ENCODE data around the gene CNPY3.
"Not testable (repeated sequence)": the region's sequence is repeated elsewhere in the genome, so short reads cannot be mapped to it uniquely, and the experiment has no call there.

Gene CNPY3

GRCh38 chr6:42932412-42932811, 3.1 kb downstream of the CNPY3 start:
- Mint-ChIP-seq H3K9me3 (no peaks in the 10 kb centered on the region), H3K4me3 (peak overlapping the region; percentile 55), H3K27me3 (no peaks in the 10 kb centered on the region), H3K36me3 (peaks cover 57% of the 10 kb centered on the region), H3K4me1 (peaks cover 41% of the 10 kb centered on the region), H3K27ac (no peak overlapping the region)
- CTCF ChIA-PET, result interaction anchor here (0.7 kb wide), 1 partner anchor 589 kb away, joined by 3 read pairs; no protein-coding TSS in a partner anchor
- no peak for DNase-seq

GRCh38 chr6:42933205-42933604, 3.9 kb downstream of the CNPY3 start:
- peaks cover 64% of the 10 kb centered on the region for H3K36me3 Mint-ChIP-seq
- CTCF ChIA-PET, result no interaction called here
- H3K4me3 Mint-ChIP-seq, result no peak overlapping the region

GRCh38 chr6:42935322-42935721, 6.0 kb downstream of the CNPY3 start:
- H3K27ac Mint-ChIP-seq, result no peak overlapping the region
- H3K9me3 Mint-ChIP-seq, result no peaks in the 10 kb centered on the region
- no peak for DNase-seq
- H3K4me3 Mint-ChIP-seq, result no peak overlapping the region
- peaks cover 60% of the 10 kb centered on the region for H3K36me3 Mint-ChIP-seq
- peaks cover 30% of the 10 kb centered on the region for H3K4me1 Mint-ChIP-seq
- no peaks in the 10 kb centered on the region for H3K27me3 Mint-ChIP-seq
- CTCF ChIA-PET, result interaction anchor here (0.7 kb wide), 1 partner anchor 209 kb away, joined by 3 read pairs; no protein-coding TSS in a partner anchor

More at GRCh38 chr6:42933205-42933604, 3.9 kb downstream of the CNPY3 start:
- Mint-ChIP-seq H3K27me3 (no peaks in the 10 kb centered on the region), H3K4me1 (peaks cover 38% of the 10 kb centered on the region), H3K27ac (no peak overlapping the region), H3K9me3 (no peaks in the 10 kb centered on the region)
- DNase-seq, result no peak

- H3K4me1 Mint-ChIP-seq, result peaks cover 19% of the 10 kb centered on the region
- H3K4me3 Mint-ChIP-seq, result no peak overlapping the region
- H3K27ac Mint-ChIP-seq, result no peak overlapping the region
- DNase-seq, result no peak
- no peaks in the 10 kb centered on the region for H3K9me3 Mint-ChIP-seq
- H3K27me3 Mint-ChIP-seq, result no peaks in the 10 kb centered on the region
- H3K36me3 Mint-ChIP-seq, result peaks cover 56% of the 10 kb centered on the region
- CTCF ChIA-PET, result interaction anchor here (0.6 kb wide), 1 partner anchor 193 kb away, joined by 4 read pairs; no protein-coding TSS in a partner anchor
Measured at GRCh38 chr6:42936398-42936797, 7.1 kb downstream of the CNPY3 start.

GRCh38 chr6:42937548-42938427, 8.5 kb downstream of the CNPY3 start:
- no peak overlapping the region for H3K27ac Mint-ChIP-seq
- H3K27me3 Mint-ChIP-seq, result no peaks in the 10 kb centered on the region
- peaks cover 7% of the 10 kb centered on the region for H3K4me1 Mint-ChIP-seq
- CTCF ChIA-PET, result no interaction called here
- H3K9me3 Mint-ChIP-seq, result no peaks in the 10 kb centered on the region
- peaks cover 48% of the 10 kb centered on the region for H3K36me3 Mint-ChIP-seq
- no peak for DNase-seq
- H3K4me3 Mint-ChIP-seq, result no peak overlapping the region

GRCh38 chr6:42938428-42938796, 9.1 kb downstream of the CNPY3 start:
- DNase-seq, result no peak
- no peak overlapping the region for H3K4me3 Mint-ChIP-seq
- CTCF ChIA-PET, result no interaction called here
- peaks cover 44% of the 10 kb centered on the region for H3K36me3 Mint-ChIP-seq
- H3K4me1 Mint-ChIP-seq, result peaks cover under 1% of the 10 kb centered on the region
- H3K9me3 Mint-ChIP-seq, result no peaks in the 10 kb centered on the region
- no peaks in the 10 kb centered on the region for H3K27me3 Mint-ChIP-seq
- no peak overlapping the region for H3K27ac Mint-ChIP-seq

GRCh38 chr6:42938987-42939809, 9.9 kb downstream of the CNPY3 start:
- no peaks in the 10 kb centered on the region for H3K9me3 Mint-ChIP-seq
- peaks cover 44% of the 10 kb centered on the region for H3K36me3 Mint-ChIP-seq
- no peak overlapping the region for H3K27ac Mint-ChIP-seq
- no peaks in the 10 kb centered on the region for H3K4me1 Mint-ChIP-seq
- CTCF ChIA-PET, result interaction anchor here (1.0 kb wide), 1 partner anchor 205 kb away, joined by 3 read pairs; no protein-coding TSS in a partner anchor
- no peak for DNase-seq
- H3K4me3 Mint-ChIP-seq, result no peak overlapping the region
- no peaks in the 10 kb centered on the region for H3K27me3 Mint-ChIP-seq

- H3K27ac Mint-ChIP-seq, result no peak overlapping the region
- H3K9me3 Mint-ChIP-seq, result no peaks in the 10 kb centered on the region
- peaks cover 45% of the 10 kb centered on the region for H3K36me3 Mint-ChIP-seq
- CTCF ChIA-PET, result interaction anchor here (1.0 kb wide), 1 partner anchor 204 kb away, joined by 3 read pairs; no protein-coding TSS in a partner anchor
- no peak overlapping the region for H3K4me3 Mint-ChIP-seq
- DNase-seq, result no peak
- no peaks in the 10 kb centered on the region for H3K4me1 Mint-ChIP-seq
- no peaks in the 10 kb centered on the region for H3K27me3 Mint-ChIP-seq
Measured at GRCh38 chr6:42939810-42940167, 10.5 kb downstream of the CNPY3 start.

- H3K4me3 Mint-ChIP-seq, result no peak overlapping the region
- CTCF ChIA-PET, result no interaction called here
- no peak for DNase-seq
- H3K27me3 Mint-ChIP-seq, result no peaks in the 10 kb centered on the region
- no peaks in the 10 kb centered on the region for H3K4me1 Mint-ChIP-seq
- no peaks in the 10 kb centered on the region for H3K9me3 Mint-ChIP-seq
- peaks cover 43% of the 10 kb centered on the region for H3K36me3 Mint-ChIP-seq
- peak overlapping the region; percentile 69 for H3K27ac Mint-ChIP-seq
Measured at GRCh38 chr6:42940493-42941045, 11.3 kb downstream of the CNPY3 start.

GRCh38 chr6:42941356-42941755, 12.1 kb downstream of the CNPY3 start:
- H3K36me3 Mint-ChIP-seq, result peaks cover 35% of the 10 kb centered on the region
- DNase-seq, H3K9me3 Mint-ChIP-seq, H3K4me1 Mint-ChIP-seq, H3K4me3 Mint-ChIP-seq, H3K27me3 Mint-ChIP-seq, H3K27ac Mint-ChIP-seq, CTCF ChIA-PET: not testable (repeated sequence)

- peaks cover 27% of the 10 kb centered on the region for H3K36me3 Mint-ChIP-seq
Measured at GRCh38 chr6:42942444-42942843, 13.2 kb downstream of the CNPY3 start.

GRCh38 chr6:42947950-42948349, 18.7 kb downstream of the CNPY3 start:
- H3K36me3 Mint-ChIP-seq, result peaks cover 9% of the 10 kb centered on the region
- CTCF ChIA-PET, result no interaction called here
- H3K4me1 Mint-ChIP-seq, result no peaks in the 10 kb centered on the region
- H3K4me3 Mint-ChIP-seq, result no peak overlapping the region
- no peak overlapping the region for H3K27ac Mint-ChIP-seq
- DNase-seq, result no peak
- no peaks in the 10 kb centered on the region for H3K27me3 Mint-ChIP-seq
- no peaks in the 10 kb centered on the region for H3K9me3 Mint-ChIP-seq

More at GRCh38 chr6:42942444-42942843, 13.2 kb downstream of the CNPY3 start:
- Mint-ChIP-seq H3K27me3 (no peaks in the 10 kb centered on the region), H3K4me1 (no peaks in the 10 kb centered on the region), H3K27ac (no peak overlapping the region), H3K4me3 (no peak overlapping the region), H3K9me3 (no peaks in the 10 kb centered on the region)
- CTCF ChIA-PET, result no interaction called here
- no peak for DNase-seq

- no peaks in the 10 kb centered on the region for H3K27me3 Mint-ChIP-seq
- no peaks in the 10 kb centered on the region for H3K4me1 Mint-ChIP-seq
Measured at GRCh38 chr6:42952389-42952788, 23.1 kb downstream of the CNPY3 start.

GRCh38 chr6:42954405-42954804, 25.1 kb downstream of the CNPY3 start:
- H3K4me3 Mint-ChIP-seq, H3K36me3 Mint-ChIP-seq, H3K9me3 Mint-ChIP-seq, H3K4me1 Mint-ChIP-seq, DNase-seq, H3K27ac Mint-ChIP-seq, H3K27me3 Mint-ChIP-seq: not testable (repeated sequence)
- CTCF ChIA-PET, result interaction anchor here (1.2 kb wide), 1 partner anchor 10 kb away, joined by 3 read pairs; no protein-coding TSS in a partner anchor

More at GRCh38 chr6:42952389-42952788, 23.1 kb downstream of the CNPY3 start:
- CTCF ChIA-PET, result interaction anchor here (0.9 to 1.0 kb wide), 2 partner anchors 23 to 35 kb away, joined by 3 read pairs; partner anchors contain the start of gene CNPY3
- Mint-ChIP-seq H3K9me3 (no peaks in the 10 kb centered on the region), H3K4me3 (no peak overlapping the region), H3K27ac (peak overlapping the region; percentile 8), H3K36me3 (no peaks in the 10 kb centered on the region)
- no peak for DNase-seq

Measured in activated naive CD4-positive, alpha-beta T cell treated with anti-CD3 and anti-CD28 coated beads, Interleukin-2, amount 10 ng/mL, durations not matched to agents 7 days and 5 days (primary cell).